Tibial nerve (tissue), 4 donors: ENCODE measurements around the gene MXD4.

Experiments
- CTCF ChIP-seq, 5 experiments: fragments of 200-600 bp in 3 of 5; fragments of 450-650 bp in 2 of 5; sonication (generic) in 3 of 5; IDR thresholded peaks; one replicate each; pipeline ENCODE4 v1.5.1; 2016 to 2019; ENCODE audit warnings: antibody characterized with exemption in 5 of 5, mild to moderate bottlenecking in 3 of 5, moderate library complexity in 2 of 5
- EP300 ChIP-seq, 2 donors: sonication (generic); formaldehyde crosslinking; IDR thresholded peaks; one replicate each; pipeline ENCODE4 v1.6.1; 2017; ENCODE audit warnings: antibody characterized with exemption in 2 of 2, mild to moderate bottlenecking in 1 of 2
- POLR2A ChIP-seq, 2 donors: fragments of 450-650 bp; IDR thresholded peaks; one replicate each; pipeline ENCODE4 v1.6.1; 2017; ENCODE audit warnings: antibody characterized with exemption in 2 of 2, mild to moderate bottlenecking in 2 of 2, moderate library complexity in 2 of 2

- TF ChIP-seq EP300 (IDR thresholded peaks at IDR 0.05), result no peak
- TF ChIP-seq CTCF (IDR thresholded peaks at IDR 0.05), result no peak
- no peak for TF ChIP-seq POLR2A (IDR thresholded peaks at IDR 0.05)
These were observed 6.7 kb upstream of the MXD4 start for GRCh38 chr4:2268357-2269205.
